GM18526 (cell line): ENCODE measurements around the gene PDK3.

Experiments used
- POLR2A ChIP-seq: IDR thresholded peaks from 3 replicates; pipeline ENCODE4 v1.6.1; 2011; ENCODE audit not compliant: insufficient read length; ENCODE audit errors: extremely low read depth

Gene PDK3

DNA sequence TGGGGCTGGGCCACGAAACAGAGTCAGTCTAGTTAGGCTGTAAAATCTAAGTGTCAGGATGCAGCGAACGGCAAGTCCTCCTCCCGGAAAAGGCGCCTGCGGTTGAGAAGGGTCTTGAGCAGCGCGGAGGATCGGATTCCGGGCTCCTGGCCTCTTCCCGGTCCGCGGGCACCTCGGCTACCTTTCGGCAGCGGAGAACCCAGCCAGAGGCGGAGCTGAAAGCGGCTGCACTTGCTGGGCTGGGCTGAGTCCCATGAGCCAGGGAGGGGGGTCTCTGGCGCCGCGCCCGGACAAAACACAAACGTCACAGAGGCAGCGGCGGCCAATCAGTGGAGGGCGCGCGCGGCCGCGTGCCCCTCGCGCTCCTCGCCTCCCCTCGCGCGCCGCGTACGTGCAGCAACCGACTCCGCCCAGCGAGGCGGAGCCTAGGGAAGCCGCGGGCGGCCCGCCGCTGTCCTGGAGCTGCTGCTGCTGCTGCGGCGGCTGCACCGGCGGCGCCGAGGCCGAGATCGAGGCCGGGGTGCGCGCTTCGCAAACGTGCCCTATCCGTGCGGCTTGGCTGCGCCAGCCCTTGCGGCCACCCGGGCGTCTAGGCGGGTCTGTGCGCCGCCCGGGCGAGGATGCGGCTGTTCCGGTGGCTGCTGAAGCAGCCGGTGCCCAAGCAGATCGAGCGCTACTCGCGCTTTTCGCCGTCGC is at the start of gene PDK3:
Gene PDK3 (plus strand): TSS at position 451 of the 696 bp plus-strand sequence. CDS start 170 bp downstream, at position 621.
- peak; percentile 72 for TF ChIP-seq POLR2A

DNA sequence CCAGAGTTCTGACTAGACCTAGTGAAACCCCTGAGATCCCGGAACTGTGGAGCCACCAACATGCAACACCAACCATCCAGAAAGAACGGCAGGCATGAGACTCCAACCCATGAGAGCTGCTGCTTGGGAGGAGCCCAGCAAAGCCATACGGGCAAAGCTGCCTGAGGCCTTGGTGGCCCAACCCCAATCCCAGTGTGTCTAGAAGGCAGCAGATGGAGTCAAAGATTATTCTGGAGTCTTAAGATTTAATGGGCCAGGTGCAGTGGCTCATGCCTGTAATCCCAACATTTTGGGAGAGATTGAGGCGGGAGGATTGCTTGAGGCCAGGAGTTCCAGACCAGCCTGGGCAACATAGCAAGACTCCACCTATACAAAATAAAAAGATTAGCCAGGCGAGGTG is 49.2 kb upstream of the PDK3 start:
- no peak for TF ChIP-seq POLR2A

GRCh38 chrX:24423960-24424359 is 41.1 kb upstream of the PDK3 start:
- TF ChIP-seq POLR2A: no peak

GRCh38 chrX:24424948-24425347 is 40.1 kb upstream of the PDK3 start:
- no peak for TF ChIP-seq POLR2A

DNA sequence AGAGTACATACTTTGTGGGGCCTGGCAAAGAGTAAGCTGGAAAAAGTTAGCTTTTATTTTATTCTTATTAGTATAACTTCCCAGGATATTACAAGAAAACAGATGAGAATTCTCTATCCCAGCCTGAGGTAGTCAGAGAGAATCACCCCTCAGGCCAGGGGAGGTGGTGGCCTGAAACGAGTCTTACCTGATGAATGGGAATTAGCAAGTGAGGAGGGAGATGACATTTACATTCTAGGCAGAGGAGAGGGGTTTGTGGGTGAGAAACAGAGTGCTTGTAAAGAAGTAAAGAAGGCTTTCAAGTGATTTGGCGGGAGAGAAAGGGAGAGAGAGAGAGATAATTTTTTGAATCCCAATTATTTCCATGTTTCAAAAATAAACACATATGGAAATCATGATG is 39.3 kb upstream of the PDK3 start:
- no peak for TF ChIP-seq POLR2A

GRCh38 chrX:24426340-24426913 is 38.7 kb upstream of the PDK3 start:
- no peak for TF ChIP-seq POLR2A

- no peak for TF ChIP-seq POLR2A
These were observed 38.0 kb upstream of the PDK3 start for GRCh38 chrX:24426921-24427746.

- no peak for TF ChIP-seq POLR2A
These were observed 37.4 kb upstream of the PDK3 start for GRCh38 chrX:24427747-24428019.

GRCh38 chrX:24428516-24428915 is 36.6 kb upstream of the PDK3 start:
- no peak for TF ChIP-seq POLR2A

GRCh38 chrX:24435060-24435459 is 30.0 kb upstream of the PDK3 start:
- TF ChIP-seq POLR2A: no peak

DNA sequence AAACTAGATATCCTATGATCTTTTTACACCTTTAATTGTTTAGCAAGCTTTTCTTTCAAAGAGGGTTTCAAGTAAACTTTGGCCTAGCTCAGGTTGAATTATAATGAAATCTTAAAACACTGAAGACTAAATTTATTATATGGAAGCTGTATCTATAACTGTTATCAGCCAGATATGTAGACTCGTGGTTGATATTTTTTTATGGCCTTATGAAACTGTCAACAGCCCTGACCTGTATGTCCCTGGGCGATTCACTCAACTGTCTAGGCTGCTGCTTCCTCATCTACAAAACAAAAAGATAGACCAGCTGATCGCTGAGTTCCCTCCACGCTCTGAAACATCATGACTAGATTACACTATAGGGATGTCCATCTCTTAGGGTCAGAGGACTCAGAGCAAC is 21.2 kb upstream of the PDK3 start:
- no peak for TF ChIP-seq POLR2A

- no peak for TF ChIP-seq POLR2A
These were observed 20.4 kb upstream of the PDK3 start for GRCh38 chrX:24444645-24445044.

- no peak for TF ChIP-seq POLR2A
These were observed 16.3 kb upstream of the PDK3 start for GRCh38 chrX:24448762-24449250.

GRCh38 chrX:24463077-24463476 is 2.0 kb upstream of the PDK3 start:
- TF ChIP-seq POLR2A: no peak

GRCh38 chrX:24464498-24464835 is 619 bp upstream of the PDK3 start:
- no peak for TF ChIP-seq POLR2A

DNA sequence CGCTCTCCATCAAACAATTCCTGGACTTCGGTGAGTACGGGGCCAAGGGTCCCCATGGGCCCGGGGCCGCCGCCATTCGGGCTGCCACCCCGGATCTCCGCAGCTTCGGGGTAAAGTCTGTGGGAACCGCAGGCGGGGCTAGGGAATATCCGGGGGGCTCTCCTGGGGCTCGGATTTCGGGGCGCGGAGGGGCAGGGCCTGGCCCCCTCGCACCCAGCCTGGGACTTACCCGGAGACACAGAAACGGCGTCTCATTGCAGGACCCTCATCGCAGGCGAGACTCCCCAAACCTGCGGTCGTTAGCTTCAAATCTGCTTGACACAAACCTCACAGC is 413 bp downstream of the PDK3 start:
- TF ChIP-seq POLR2A: no peak
